NCI-H1105 (cell line): Measurements from ENCODE around the gene ARPC5L.

ENCODE experiments used
- DNase-seq: peaks from one replicate; lab custom pipeline; 2025; lab: John Stamatoyannopoulos, UW

The ARPC5L gene

DNA sequence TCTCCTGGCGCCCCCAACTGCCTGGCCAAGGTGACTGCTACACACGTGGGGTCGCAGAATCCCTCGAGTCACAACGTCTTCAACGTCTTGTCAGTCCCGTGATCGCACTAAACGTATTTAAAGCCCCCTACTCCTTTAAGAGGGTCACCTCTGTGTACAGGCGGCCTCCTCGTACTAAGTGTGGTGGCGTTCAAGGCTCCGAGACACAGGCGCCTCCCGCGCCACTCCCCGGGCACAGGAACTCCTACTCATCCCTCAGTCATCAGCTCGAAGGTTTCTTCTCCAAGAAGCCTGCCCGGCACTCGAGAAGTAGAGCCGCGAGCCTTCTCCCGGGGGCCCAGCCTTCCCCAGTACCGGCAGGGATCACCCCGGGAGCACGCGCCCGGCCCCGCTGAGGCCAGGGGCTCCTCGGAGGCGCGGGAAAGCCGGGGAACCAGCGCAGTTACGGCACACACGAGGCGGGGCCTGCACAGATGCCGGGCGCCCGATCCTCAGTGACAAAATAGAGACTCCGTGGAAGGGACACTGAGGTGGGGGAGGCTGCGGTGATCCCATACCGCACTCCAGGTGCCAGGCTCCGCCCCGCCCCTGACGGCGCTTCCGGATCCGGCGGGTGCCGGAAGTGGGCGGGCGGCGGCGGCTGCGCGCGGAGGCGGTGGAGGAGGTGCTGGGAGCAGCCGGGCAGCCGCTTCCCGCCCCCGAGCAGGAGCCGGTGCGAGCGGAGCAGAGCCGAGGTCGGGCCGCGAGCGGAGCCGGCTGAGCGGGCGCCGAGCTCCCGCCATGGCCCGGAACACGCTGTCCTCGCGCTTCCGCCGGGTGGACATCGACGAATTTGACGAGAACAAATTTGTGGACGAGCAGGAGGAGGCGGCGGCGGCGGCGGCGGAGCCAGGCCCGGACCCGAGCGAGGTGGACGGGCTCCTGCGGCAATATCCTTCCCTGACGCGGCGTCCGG, 6.9 kb downstream of the ARPC5L start:
- DNase-seq = peak; percentile 71

- no peak for DNase-seq
These were observed 7.6 kb downstream of the ARPC5L start for GRCh38 chr9:124869466-124869985.

GRCh38 chr9:124869986-124870560, 8.1 kb downstream of the ARPC5L start:
- no peak for DNase-seq

DNA sequence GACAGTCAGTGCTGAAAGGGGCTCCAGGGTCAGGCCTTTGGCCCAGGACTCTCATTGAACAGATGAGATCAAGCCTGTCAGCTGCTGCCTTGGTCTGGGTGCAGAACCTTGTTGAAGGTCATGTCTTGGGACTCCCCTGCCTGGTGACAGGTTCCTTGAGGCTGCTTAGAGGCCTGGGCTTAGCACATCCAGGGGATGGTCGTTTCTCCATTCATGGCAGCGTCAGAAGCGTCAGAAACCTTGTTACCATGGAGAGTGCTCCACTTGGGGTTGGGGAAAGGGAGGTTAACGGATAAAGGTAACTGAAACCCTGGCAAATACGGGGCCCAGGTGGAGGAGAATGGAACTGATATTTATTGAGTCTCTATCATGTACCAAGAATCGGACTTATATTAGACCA, 8.8 kb downstream of the ARPC5L start:
- DNase-seq = no peak

- no peak for DNase-seq
These were observed 9.2 kb downstream of the ARPC5L start for GRCh38 chr9:124871156-124871561.

GRCh38 chr9:124873664-124874063, 11.7 kb downstream of the ARPC5L start:
- no peak for DNase-seq

- no peak for DNase-seq
These were observed 13.6 kb downstream of the ARPC5L start for GRCh38 chr9:124875501-124875900.

DNA sequence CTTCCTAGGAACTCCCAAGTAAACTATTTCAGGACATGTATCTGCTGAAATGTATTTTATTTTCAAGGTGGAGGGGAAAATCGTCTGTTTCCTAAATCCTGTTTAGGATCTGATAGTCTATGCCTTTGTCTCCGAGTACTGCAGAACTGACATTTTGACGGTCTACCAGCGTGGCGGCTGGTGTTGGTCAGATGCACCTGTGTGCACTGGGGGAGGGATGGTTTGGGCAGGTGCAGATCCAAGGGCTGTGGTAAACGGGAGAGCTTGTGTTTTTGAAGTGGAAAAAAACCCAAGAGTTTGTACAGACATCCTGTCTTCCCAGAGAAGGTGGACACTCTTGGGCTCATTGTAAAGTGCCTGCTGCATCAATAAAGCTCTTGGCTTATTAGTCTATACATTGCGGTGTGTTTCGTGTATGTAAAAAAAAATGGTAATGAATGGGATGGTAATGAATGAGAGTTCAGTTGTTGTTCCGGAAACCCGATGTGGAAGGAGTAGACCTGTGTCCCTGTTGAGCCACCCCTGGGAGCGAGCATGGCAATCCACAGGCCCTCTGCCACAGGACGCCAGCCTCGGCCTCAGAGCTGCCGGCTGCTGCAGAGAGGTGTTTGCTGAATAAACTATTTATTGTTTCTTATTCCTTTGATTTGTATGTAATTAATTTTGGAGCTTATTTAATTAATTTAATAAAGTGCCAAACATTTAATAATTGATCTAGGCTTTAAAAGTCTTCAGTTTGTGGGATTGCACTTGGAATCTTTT, 15.3 kb downstream of the ARPC5L start:
- no peak for DNase-seq

- no peak for DNase-seq
These were observed 16.1 kb downstream of the ARPC5L start for GRCh38 chr9:124878021-124878420.

DNA sequence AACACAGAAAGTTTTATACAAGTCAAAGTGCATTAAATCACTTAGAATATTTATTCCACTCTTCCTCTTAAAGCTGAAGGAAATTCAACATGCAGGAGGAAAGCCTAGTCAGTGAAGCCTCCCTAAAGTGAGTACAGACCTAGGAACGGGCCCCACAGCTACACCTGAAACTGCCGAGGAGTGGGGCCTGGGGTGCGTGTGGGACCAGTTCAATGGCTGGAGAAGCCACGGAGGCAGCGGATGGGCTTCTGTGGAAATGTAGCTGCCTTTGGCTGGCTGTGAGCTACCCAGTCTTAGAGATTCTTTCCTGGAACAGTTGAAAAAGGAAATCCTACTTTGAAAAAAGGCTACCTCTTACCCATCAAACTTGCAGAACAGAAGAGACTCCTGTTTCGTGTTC, 16.6 kb downstream of the ARPC5L start:
- DNase-seq = no peak

- DNase-seq = no peak
These were observed 17.3 kb downstream of the ARPC5L start for GRCh38 chr9:124879226-124879625.

GRCh38 chr9:124880501-124880900, 18.6 kb downstream of the ARPC5L start:
- no peak for DNase-seq

- DNase-seq = no peak
These were observed 19.3 kb downstream of the ARPC5L start for GRCh38 chr9:124881138-124881743.

DNA sequence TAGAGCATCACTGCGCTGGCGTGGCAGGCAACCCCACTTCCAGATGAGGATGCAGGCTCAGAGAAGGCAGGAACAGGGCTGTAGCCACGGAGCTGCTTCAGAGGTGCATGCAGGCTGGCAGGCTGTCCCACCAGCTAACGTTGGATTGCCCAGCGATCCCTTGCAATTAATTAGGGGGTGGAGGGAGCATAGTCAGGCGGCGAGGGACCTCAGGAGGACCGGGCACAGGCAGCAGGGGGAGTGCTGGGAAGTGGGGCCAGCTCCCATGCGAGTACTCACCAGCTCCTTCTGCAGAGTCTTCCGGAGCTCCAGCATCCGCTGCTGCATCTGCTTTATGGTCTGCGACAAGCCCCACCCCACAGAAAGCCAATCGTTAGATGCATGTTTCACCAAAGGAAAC, 20.3 kb downstream of the ARPC5L start:
- DNase-seq = no peak

DNA sequence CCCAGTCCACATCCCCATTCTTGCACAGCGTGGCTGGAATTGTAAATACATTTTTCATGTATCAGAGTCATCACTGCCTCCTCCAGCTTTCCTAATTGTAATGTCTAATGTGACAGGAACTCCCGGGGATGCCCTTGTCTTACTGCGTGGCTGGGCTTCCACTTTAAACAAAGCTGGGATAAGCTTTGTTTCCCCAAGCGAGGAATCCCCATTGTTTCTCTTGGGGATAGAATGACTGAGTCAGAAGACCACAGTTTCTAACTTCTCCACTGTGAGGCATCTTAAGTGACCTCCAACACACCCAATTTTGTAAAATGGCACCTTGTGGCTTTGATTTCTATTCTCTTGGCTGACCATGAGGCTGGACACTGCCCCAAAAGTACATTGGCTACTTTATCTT, 22.4 kb downstream of the ARPC5L start:
- DNase-seq = no peak

GRCh38 chr9:124885551-124885950, 23.6 kb downstream of the ARPC5L start:
- no peak for DNase-seq

GRCh38 chr9:124886461-124886860, 24.5 kb downstream of the ARPC5L start:
- no peak for DNase-seq

- DNase-seq = no peak
These were observed 25.0 kb downstream of the ARPC5L start for GRCh38 chr9:124886866-124887492.

DNA sequence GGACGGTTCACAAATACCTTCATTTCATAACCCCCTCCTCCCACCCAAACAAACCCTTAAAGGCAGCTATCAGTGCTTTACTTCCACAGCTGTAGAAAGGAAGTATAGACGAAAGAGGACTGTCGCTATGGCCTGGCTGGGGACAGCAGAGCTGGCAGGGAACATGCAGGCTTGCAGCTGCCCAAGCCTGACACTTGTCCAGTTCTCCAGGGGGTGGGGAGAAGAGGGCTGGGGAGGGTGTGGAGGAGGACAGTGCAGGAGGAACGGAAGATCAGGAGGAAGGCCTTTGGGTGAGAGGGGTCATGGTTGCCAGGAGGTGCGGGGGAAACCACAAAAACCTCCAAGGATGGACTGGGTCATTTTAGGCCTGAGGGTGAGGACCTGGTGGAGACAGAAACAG, 25.9 kb downstream of the ARPC5L start:
- DNase-seq = no peak

GRCh38 chr9:124889006-124889405, 27.1 kb downstream of the ARPC5L start:
- no peak for DNase-seq

GRCh38 chr9:124890179-124890578, 28.2 kb downstream of the ARPC5L start:
- DNase-seq = no peak
